Upper lobe of right lung (tissue), 1 donor: ENCODE results near the gene OTUD3. TPM values are rescaled to one million over a fixed set of nuclear protein-coding genes. Genes with fewer than 3 reads are reported as not detected.

Experiments
- ATAC-seq: fragments of 200-7000 bp; cut with Tn5 transposase; one replicate; pipeline ENCODE4 v1.9.1; 2020; ENCODE audit warnings: mild to moderate bottlenecking, moderate library complexity
- DNase-seq: peaks from one replicate; pipeline ENCODE4 v3.0.0-alpha.2; 2020
- H3K27ac ChIP-seq: fragments of 200-600 bp; one replicate; pipeline ENCODE4 v1.8.0; 2022
- H3K27me3 ChIP-seq: fragments of 200-600 bp; one replicate; pipeline ENCODE4 v1.8.0; 2022; ENCODE audit warnings: mild to moderate bottlenecking
- H3K36me3 ChIP-seq: fragments of 200-600 bp; one replicate; pipeline ENCODE4 v1.8.0; 2022
- H3K4me1 ChIP-seq: fragments of 200-600 bp; one replicate; pipeline ENCODE4 v1.8.0; 2022
- H3K4me3 ChIP-seq: fragments of 200-600 bp; one replicate; pipeline ENCODE4 v1.8.0; 2022; ENCODE audit warnings: mild to moderate bottlenecking
- H3K9me3 ChIP-seq: fragments of 200-600 bp; one replicate; pipeline ENCODE4 v1.8.0; 2022
- intact Hi-C: fragments of 100-400 bp; cut with DNase I; formaldehyde crosslinking; loops from one replicate; pipeline ENCODE4 v1.11.0; 2022
- total RNA-seq: library from RNA; stranded (reverse); fragmentation: NEBNext Ultra II Directional; extraction: Animal tissue kit (Norgen Biotek cat#: 25700); gene quantifications from one replicate; pipeline ENCODE4 v1.2.1, GENCODE V29; 2021
- TF ChIP-seq, protein P1 (sequence below): fragments of 200-600 bp; IDR thresholded peaks from one replicate; pipeline ENCODE4 v1.8.0; 2022; ENCODE audit warnings: antibody characterized with exemption
- donor health status: DM: no; HTN: yes; CAD: no; lungs with severe emphysema.

OTUD3 gene
- total RNA-seq, 1 donor from 2014 or later = 8.8 TPM

DNA sequence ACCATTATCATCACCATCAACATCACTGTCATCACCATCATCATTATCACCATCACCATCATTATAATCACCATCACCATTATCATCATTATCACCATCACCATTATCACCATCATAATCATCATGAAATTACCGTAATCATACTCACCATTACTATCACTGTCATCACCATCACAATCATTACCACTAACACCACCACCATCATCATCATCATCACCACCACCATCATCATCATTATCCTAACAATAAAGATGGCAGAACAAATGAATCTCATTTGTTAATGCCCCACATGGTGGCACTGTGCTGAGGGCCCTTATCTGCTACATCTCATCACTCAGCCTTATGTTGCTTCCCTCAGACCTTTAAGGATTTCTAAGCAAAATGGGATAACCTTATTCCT lies 50.7 kb downstream of the OTUD3 start:
- Histone ChIP-seq H3K36me3 (no peaks in the 10 kb centered on the region), H3K27ac (no peak overlapping the region), H3K9me3 (peaks cover 4% of the 10 kb centered on the region), H3K27me3 (no peaks in the 10 kb centered on the region), H3K4me1 (no peaks in the 10 kb centered on the region), H3K4me3 (no peak overlapping the region)
- TF ChIP-seq, protein P1, sequence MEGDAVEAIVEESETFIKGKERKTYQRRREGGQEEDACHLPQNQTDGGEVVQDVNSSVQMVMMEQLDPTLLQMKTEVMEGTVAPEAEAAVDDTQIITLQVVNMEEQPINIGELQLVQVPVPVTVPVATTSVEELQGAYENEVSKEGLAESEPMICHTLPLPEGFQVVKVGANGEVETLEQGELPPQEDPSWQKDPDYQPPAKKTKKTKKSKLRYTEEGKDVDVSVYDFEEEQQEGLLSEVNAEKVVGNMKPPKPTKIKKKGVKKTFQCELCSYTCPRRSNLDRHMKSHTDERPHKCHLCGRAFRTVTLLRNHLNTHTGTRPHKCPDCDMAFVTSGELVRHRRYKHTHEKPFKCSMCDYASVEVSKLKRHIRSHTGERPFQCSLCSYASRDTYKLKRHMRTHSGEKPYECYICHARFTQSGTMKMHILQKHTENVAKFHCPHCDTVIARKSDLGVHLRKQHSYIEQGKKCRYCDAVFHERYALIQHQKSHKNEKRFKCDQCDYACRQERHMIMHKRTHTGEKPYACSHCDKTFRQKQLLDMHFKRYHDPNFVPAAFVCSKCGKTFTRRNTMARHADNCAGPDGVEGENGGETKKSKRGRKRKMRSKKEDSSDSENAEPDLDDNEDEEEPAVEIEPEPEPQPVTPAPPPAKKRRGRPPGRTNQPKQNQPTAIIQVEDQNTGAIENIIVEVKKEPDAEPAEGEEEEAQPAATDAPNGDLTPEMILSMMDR = no peak
- intact Hi-C loops = no loop called here
- ATAC-seq = no peak
- no peak for DNase-seq

DNA sequence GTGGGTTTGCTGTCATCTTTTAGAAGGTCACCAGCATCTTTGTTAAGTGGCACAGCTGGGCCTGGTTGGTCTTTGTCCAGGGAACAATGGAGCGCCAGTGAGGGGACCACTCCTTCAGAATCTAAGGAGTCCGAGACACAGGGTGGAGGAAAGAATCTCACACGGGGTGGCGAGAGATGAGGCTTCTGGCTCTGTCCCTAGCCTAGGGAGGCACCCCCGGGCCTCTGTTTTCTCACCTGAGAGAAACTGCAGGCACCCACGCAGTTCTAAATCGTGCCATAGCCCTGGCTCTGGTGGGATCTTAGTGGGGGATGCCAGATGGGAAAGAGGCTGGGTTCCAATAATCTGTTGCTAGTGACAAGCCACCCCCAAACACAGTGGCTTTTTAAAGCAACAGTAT lies 52.1 kb downstream of the OTUD3 start:
- intact Hi-C loops = no loop called here
- Histone ChIP-seq H3K4me1 (no peaks in the 10 kb centered on the region), H3K27ac (no peak overlapping the region), H3K4me3 (no peak overlapping the region), H3K9me3 (peaks cover 4% of the 10 kb centered on the region), H3K36me3 (no peaks in the 10 kb centered on the region), H3K27me3 (no peaks in the 10 kb centered on the region)
- ATAC-seq (no peak), DNase-seq (no peak)
- TF ChIP-seq, protein P1 = no peak

DNA sequence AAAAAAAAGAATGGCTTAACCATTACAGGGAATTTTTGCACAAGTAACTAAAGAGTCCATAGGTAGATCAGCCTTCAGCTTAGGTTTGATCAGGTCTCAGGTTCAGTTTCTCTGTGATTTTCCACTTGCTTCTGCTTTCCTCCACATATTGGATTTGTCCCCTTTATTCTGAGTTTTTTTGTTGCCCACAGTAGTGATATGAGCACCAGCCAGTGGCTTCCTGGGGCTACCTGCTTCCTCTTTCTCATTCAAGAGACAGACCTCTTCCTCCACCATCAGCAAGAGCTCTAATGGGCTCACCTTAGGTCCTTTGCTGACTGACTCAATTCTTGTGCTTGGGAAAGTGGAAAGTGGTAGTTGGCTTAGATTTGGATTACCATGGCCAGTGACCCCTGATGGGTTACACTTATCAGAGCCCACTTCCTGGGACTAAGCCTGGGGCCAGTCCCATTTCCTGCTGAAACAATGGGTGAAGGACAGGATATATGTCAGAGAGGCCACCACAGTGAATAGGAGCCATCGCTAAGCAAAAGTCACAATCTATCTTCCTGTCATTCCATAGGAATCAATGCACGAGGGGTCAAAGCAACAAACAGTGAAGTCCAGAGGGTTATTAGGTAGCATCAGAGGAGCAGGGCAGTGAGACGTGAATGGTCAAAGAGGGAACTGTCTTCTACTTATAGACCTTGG lies 54.0 kb downstream of the OTUD3 start:
- TF ChIP-seq, protein P1 = no peak
- DNase-seq (no peak), ATAC-seq (no peak)
- no peaks in the 10 kb centered on the region for H3K27me3 ChIP-seq
- intact Hi-C loops = no loop called here
- no peak overlapping the region for H3K27ac ChIP-seq
- H3K36me3 ChIP-seq = no peaks in the 10 kb centered on the region
- no peaks in the 10 kb centered on the region for H3K4me1 ChIP-seq
- no peak overlapping the region for H3K4me3 ChIP-seq
- H3K9me3 ChIP-seq = peaks cover 4% of the 10 kb centered on the region

DNA sequence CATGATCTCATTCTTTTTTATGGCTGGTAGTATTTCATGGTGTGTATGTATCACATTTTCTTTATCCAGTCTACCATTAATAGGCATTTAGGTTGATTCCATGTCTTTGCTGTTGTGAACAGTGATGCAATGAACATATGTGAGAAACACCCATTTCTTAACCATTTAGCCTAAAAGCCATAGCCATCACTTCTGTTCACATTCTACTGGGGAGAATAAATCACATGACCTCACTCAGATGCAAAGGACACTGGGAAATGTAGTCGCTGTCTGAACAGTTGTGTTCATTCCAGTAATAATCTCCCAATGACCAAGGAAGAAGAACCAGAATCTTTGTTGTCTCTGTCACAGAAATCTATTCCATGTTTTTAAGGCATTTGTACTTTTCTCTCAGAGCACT lies 56.3 kb downstream of the OTUD3 start:
- H3K4me3 ChIP-seq = no peak overlapping the region
- no peaks in the 10 kb centered on the region for H3K27me3 ChIP-seq
- no peak for DNase-seq
- TF ChIP-seq, protein P1 = no peak
- H3K27ac ChIP-seq = no peak overlapping the region
- no peaks in the 10 kb centered on the region for H3K4me1 ChIP-seq
- no peaks in the 10 kb centered on the region for H3K36me3 ChIP-seq
- no peak for ATAC-seq
- intact Hi-C loops = no loop called here
- no peaks in the 10 kb centered on the region for H3K9me3 ChIP-seq

DNA sequence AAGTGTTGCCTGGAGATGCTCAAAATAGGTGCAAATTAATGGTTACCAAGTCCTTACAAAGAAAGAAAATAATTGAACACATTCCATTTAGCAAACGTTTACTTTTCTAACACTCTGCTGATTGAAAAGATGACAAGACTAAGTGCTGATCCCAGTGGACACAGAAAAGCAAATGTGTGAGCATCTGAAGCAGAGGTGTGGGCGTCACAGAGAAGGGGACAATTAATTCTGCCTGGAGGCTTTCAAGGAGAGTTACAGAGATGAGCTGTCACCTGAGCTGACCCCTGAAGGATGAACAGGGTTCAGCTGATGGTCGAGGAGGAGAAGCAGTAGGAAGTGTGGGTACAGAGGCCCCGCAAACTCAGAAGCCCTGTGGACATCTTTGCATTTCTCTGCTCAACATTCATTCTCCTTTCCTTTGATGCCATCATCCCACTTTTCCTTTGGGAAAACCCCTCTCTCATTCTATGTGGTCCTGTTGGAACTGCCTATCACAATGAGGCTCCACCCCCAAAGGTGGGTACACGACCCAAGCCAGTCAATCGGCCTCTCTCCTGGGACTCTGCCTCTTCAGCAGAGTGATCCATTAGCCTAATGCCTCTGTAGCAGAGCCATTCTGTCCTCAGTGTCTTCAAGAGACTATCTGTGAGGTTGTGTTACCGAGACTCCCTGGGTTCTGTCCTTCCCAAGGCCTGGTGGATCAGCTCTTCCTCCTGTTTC lies 58.5 kb downstream of the OTUD3 start:
- H3K36me3 ChIP-seq = no peaks in the 10 kb centered on the region
- H3K9me3 ChIP-seq = no peaks in the 10 kb centered on the region
- intact Hi-C loops = no loop called here
- no peak overlapping the region for H3K27ac ChIP-seq
- DNase-seq = no peak
- no peak for ATAC-seq
- H3K27me3 ChIP-seq = no peaks in the 10 kb centered on the region
- no peaks in the 10 kb centered on the region for H3K4me1 ChIP-seq
- H3K4me3 ChIP-seq = no peak overlapping the region
- TF ChIP-seq, protein P1 = no peak
